Fibroblast of pulmonary artery (primary cell): ENCODE results near the gene MIA3.

Experiments
- DNase-seq: peaks from one replicate; pipeline ENCODE4 v3.0.0-alpha.2; 2010; ENCODE audit warnings: low read depth
- H3K4me3 ChIP-seq: replicated peaks from 2 replicates; pipeline ENCODE4 v1.5.1; 2011; ENCODE audit warnings: low read depth, mild to moderate bottlenecking, control low read depth, low read length, moderate library complexity
- TF ChIP-seq, protein P1 (sequence below): IDR thresholded peaks from 2 replicates; pipeline ENCODE4 v1.5.1; 2011; ENCODE audit warnings: mild to moderate bottlenecking, control low read depth, low read length, inconsistent platforms; ENCODE audit errors: missing control alignments

The MIA3 gene

DNA sequence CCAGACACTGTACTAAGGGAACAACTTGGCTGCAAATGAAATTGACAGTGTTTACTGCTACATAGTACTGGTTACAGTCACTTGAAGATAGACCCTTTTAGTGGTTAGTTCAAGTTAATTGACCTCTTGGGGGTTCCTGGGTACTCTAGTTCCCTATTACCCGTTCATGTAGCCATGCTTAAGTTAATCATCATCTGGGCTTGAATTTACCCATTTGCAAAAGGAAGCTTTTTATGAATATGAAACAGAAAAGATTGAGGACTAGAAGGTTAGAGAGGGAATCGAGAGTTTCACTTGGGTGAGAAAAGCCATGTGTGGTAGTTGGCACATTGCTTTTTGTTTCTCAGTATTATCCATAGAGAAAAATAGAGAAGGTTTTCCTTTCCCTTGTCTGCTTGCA is 2.7 kb downstream of the MIA3 start:
- no peak overlapping the region for H3K4me3 ChIP-seq
- TF ChIP-seq, protein P1, sequence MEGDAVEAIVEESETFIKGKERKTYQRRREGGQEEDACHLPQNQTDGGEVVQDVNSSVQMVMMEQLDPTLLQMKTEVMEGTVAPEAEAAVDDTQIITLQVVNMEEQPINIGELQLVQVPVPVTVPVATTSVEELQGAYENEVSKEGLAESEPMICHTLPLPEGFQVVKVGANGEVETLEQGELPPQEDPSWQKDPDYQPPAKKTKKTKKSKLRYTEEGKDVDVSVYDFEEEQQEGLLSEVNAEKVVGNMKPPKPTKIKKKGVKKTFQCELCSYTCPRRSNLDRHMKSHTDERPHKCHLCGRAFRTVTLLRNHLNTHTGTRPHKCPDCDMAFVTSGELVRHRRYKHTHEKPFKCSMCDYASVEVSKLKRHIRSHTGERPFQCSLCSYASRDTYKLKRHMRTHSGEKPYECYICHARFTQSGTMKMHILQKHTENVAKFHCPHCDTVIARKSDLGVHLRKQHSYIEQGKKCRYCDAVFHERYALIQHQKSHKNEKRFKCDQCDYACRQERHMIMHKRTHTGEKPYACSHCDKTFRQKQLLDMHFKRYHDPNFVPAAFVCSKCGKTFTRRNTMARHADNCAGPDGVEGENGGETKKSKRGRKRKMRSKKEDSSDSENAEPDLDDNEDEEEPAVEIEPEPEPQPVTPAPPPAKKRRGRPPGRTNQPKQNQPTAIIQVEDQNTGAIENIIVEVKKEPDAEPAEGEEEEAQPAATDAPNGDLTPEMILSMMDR: no peak
- no peak for DNase-seq

- no peak for DNase-seq
- TF ChIP-seq, protein P1: no peak
- H3K4me3 ChIP-seq: no peak overlapping the region
Observed at GRCh38 chr1:222622765-222623164, 4.9 kb downstream of the MIA3 start.

- no peak for DNase-seq
- TF ChIP-seq, protein P1: no peak
- no peak overlapping the region for H3K4me3 ChIP-seq
Observed at GRCh38 chr1:222623458-222623857, 5.6 kb downstream of the MIA3 start.

GRCh38 chr1:222624214-222624613 is 6.3 kb downstream of the MIA3 start:
- H3K4me3 ChIP-seq: no peak overlapping the region
- TF ChIP-seq, protein P1: no peak
- no peak for DNase-seq

DNA sequence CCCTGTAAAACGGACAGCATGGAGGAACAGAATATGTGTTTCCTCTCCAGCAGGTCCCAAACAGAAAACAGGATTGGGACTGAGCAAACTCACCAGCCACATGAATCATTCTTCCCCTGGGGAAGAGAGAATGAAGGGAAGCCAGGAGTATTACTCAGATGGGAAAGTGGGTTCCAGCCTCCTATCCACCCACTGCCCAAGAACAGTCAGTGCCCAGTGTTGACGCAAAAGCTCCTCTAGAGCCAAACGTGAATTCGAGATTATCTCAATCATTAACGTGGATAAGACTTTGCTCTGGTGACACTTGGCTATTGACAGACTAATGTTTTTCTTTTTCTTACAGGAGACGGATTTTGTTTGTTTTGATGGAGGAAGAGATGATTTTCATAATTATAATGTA is 9.3 kb downstream of the MIA3 start:
- DNase-seq: peak; percentile 83
- TF ChIP-seq, protein P1: no peak
- no peak overlapping the region for H3K4me3 ChIP-seq

- H3K4me3 ChIP-seq: no peak overlapping the region
- TF ChIP-seq, protein P1: no peak
- peak; percentile 60 for DNase-seq
Observed at GRCh38 chr1:222629921-222630535, 12.1 kb downstream of the MIA3 start.

- TF ChIP-seq, protein P1: no peak
- DNase-seq: no peak
- no peak overlapping the region for H3K4me3 ChIP-seq
Observed at GRCh38 chr1:222631611-222632208, 13.8 kb downstream of the MIA3 start.
